Common myeloid progenitor, CD34-positive (primary cell): ENCODE data around the gene MSI2.

Experiments used
- CTCF ChIA-PET: fragments of 350-600 bp; sonication (Branson Sonifier 250); formaldehyde crosslinking; loops from one replicate; lab custom pipeline; 2021; ENCODE audit warnings: antibody characterized with exemption; lab: Charles Lee
- POLR2A ChIA-PET: fragments of 350-600 bp; sonication (Branson Sonifier 250); formaldehyde crosslinking; loops from one replicate; lab custom pipeline; 2021; ENCODE audit warnings: antibody characterized with exemption; lab: Charles Lee
- DNase-seq, 3 donors: peaks; one replicate each; pipeline versions ENCODE4 v3.0.0 to v3.0.0-alpha.2; 2013
- H3K27ac ChIP-seq, 2 experiments: 1 replicate in 1 of 2; 2 replicates in 1 of 2; pipeline ENCODE4 v1.7.0; 2013; ENCODE audit warnings: inconsistent platforms in 2 of 2, low read length in 2 of 2, mild to moderate bottlenecking in 2 of 2, low read depth in 1 of 2, moderate library complexity in 1 of 2; ENCODE audit not compliant: severe bottlenecking in 2 of 2, insufficient read depth in 1 of 2, poor library complexity in 1 of 2
- H3K27me3 ChIP-seq, 5 experiments: replicated peaks in 2 of 5; 1 replicate in 3 of 5; 2 replicates in 2 of 5; pipeline versions ENCODE4 v1.6.1 to v1.7.0; 2013; ENCODE audit warnings: low read length in 4 of 5, mild to moderate bottlenecking in 2 of 5, moderate library complexity in 2 of 5, inconsistent platforms in 1 of 5; ENCODE audit not compliant: insufficient read depth in 5 of 5, control insufficient read depth in 4 of 5
- H3K36me3 ChIP-seq, 4 experiments: 1 replicate in 2 of 4; 2 replicates in 2 of 4; pipeline versions ENCODE4 v1.6.1 to v1.7.0; 2013; ENCODE audit warnings: low read length in 3 of 4, control low read depth in 1 of 4, mild to moderate bottlenecking in 1 of 4; ENCODE audit not compliant: control insufficient read depth in 4 of 4, insufficient read depth in 4 of 4
- H3K4me1 ChIP-seq, 4 experiments: 1 replicate in 3 of 4; 2 replicates in 1 of 4; pipeline versions ENCODE4 v1.6.1 to v1.7.1; 2013; ENCODE audit warnings: low read length in 3 of 4, mild to moderate bottlenecking in 3 of 4, control low read depth in 1 of 4, inconsistent platforms in 1 of 4, moderate library complexity in 1 of 4; ENCODE audit not compliant: control insufficient read depth in 4 of 4, insufficient read depth in 4 of 4; ENCODE audit errors: control extremely low read depth in 1 of 4
- H3K4me3 ChIP-seq, 7 experiments: 1 replicate in 4 of 7; 2 replicates in 3 of 7; pipeline versions ENCODE4 v1.5.1 to v1.7.0; 2013; ENCODE audit warnings: mild to moderate bottlenecking in 7 of 7, low read length in 6 of 7, moderate library complexity in 6 of 7, inconsistent platforms in 2 of 7, low read depth in 2 of 7, control low read depth in 1 of 7; ENCODE audit not compliant: insufficient read depth in 4 of 7, control insufficient read depth in 1 of 7; ENCODE audit errors: extremely low read depth in 1 of 7
- H3K9me3 ChIP-seq, 5 experiments: 1 replicate in 4 of 5; 2 replicates in 1 of 5; pipeline versions ENCODE4 v1.6.1 to v1.7.1; 2013; ENCODE audit warnings: low read length in 4 of 5, mild to moderate bottlenecking in 2 of 5, inconsistent platforms in 1 of 5, low read depth in 1 of 5, moderate library complexity in 1 of 5; ENCODE audit not compliant: control insufficient read depth in 4 of 5, insufficient read depth in 2 of 5; ENCODE audit errors: control extremely low read depth in 1 of 5
- WGBS: methylation state at CpG from one replicate; pipeline ENCODE4 v1.1.5; 2013; ENCODE audit not compliant: insufficient coverage; 5-methylcytosine and 5-hydroxymethylcytosine counted together

MSI2 gene

GRCh38 chr17:57253362-57254065, 2.8 kb upstream of the MSI2 start:
- no peak for DNase-seq
- ChIA-PET POLR2A (no interaction called here), CTCF (interaction anchor here (0.8 to 2.2 kb wide), 4 partner anchors 10 to 297 kb away, joined by 3 to 34 read pairs (median 4); no protein-coding TSS in a partner anchor)
- Histone ChIP-seq H3K27me3 (no peaks in the 10 kb centered on the region), H3K4me1 (peaks cover under 1 to 22% (median 10%) of the 10 kb centered on the region in 4 experiments), H3K36me3 (peaks cover 0 to 6% (median 4%) of the 10 kb centered on the region in 4 experiments), H3K27ac (no peak overlapping the region), H3K9me3 (peaks cover 0 to 22% (median 3%) of the 10 kb centered on the region in 5 experiments), H3K4me3 (no peak overlapping the region)
- 88% methylated on average over 6 of the region's 6 CpGs for WGBS

- no peaks in the 10 kb centered on the region for H3K27me3 ChIP-seq
- H3K4me3 ChIP-seq, result peak overlapping the region; percentile 71 to 93 (median 82)
- WGBS, result 40% methylated on average over 10 of the region's 16 CpGs
- H3K27ac ChIP-seq, result peak overlapping the region in 1 of 2 experiments; percentile 70
- CTCF ChIA-PET, result interaction anchor here (1.7 to 2.2 kb wide), 2 partner anchors 12 to 24 kb away, joined by 4 to 34 read pairs; no protein-coding TSS in a partner anchor
- H3K9me3 ChIP-seq, result peaks cover 0 to 12% (median 2%) of the 10 kb centered on the region in 5 experiments
- H3K36me3 ChIP-seq, result peaks cover 0 to 20% (median 11%) of the 10 kb centered on the region in 4 experiments
- POLR2A ChIA-PET, result no interaction called here
- DNase-seq, result peak in 1 of 3 donors; percentile 52
- H3K4me1 ChIP-seq, result peaks cover 15 to 39% (median 25%) of the 10 kb centered on the region in 4 experiments
These were observed 1.0 kb upstream of the MSI2 start for GRCh38 chr17:57255182-57255775.

- H3K27me3 ChIP-seq, result no peaks in the 10 kb centered on the region
- H3K36me3 ChIP-seq, result peaks cover 0 to 35% (median 15%) of the 10 kb centered on the region in 4 experiments
- CTCF ChIA-PET, result interaction anchor here (1.1 to 3.0 kb wide), 2 partner anchors 13 to 52 kb away, joined by 3 to 12 read pairs; no protein-coding TSS in a partner anchor
- H3K27ac ChIP-seq, result peak overlapping the region; percentile 72 to 86
- H3K4me1 ChIP-seq, result peaks cover 29 to 54% (median 39%) of the 10 kb centered on the region in 4 experiments
- peak overlapping the region; percentile 49 to 99 (median 91) for H3K4me3 ChIP-seq
- WGBS, result 0% methylated on average over 15 of the region's 36 CpGs
- POLR2A ChIA-PET, result interaction anchor here (0.6 kb wide), 2 partner anchors 28 to 73 kb away, joined by 3 read pairs; no protein-coding TSS in a partner anchor
- DNase-seq, result peak; percentile 34 to 67 (median 58)
- no peaks in the 10 kb centered on the region for H3K9me3 ChIP-seq
These were observed 387 bp downstream of the MSI2 start for GRCh38 chr17:57256708-57257112.

DNA sequence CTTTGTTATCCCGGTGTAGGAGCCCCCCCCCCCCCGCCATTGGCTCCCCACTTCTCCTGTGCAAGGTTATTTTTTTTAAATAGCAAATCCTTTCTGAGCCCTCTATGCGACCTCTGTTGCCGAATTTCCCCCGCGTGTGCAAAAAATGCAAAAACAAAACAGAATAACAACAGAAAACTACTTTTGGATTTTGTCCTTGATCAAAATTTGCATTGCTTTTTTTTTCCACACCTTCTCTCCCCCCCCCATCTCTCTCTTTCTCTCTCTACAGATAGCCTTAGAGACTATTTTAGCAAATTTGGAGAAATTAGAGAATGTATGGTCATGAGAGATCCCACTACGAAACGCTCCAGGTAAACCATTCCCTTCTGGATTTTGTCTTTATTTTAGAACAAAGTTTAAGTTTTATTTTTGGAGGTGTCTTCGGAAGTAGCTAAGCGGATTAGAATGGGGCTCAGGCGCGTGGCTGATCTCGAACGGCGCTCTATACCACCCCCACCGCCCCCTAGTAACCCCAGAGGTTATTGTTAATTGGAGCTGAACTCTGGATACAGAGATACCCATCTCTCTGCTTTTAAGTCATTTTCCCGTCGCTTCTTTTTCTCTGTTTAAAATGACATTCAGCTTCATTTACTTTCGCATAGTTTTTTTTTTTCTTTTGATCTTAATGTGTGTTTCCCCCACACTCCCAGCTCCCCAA, 1.0 kb downstream of the MSI2 start:
- 0% methylated on average over 4 of the region's 19 CpGs for WGBS
- ChIA-PET POLR2A (interaction anchor here (0.6 kb wide), 1 partner anchor 155 kb away, joined by 4 read pairs; no protein-coding TSS in a partner anchor), CTCF (interaction anchor here (0.6 to 3.0 kb wide), 9 partner anchors 10 to 732 kb away, joined by 3 to 12 read pairs (median 4); no protein-coding TSS in a partner anchor)
- Histone ChIP-seq H3K4me1 (peaks cover 32 to 60% (median 45%) of the 10 kb centered on the region in 4 experiments), H3K4me3 (peak overlapping the region; percentile 49 to 99 (median 91)), H3K36me3 (peaks cover 0 to 41% (median 20%) of the 10 kb centered on the region in 4 experiments), H3K9me3 (no peaks in the 10 kb centered on the region), H3K27me3 (no peaks in the 10 kb centered on the region), H3K27ac (peak overlapping the region; percentile 72 to 86)
- peak in 2 of 3 donors; percentile 39 to 50 for DNase-seq

DNA sequence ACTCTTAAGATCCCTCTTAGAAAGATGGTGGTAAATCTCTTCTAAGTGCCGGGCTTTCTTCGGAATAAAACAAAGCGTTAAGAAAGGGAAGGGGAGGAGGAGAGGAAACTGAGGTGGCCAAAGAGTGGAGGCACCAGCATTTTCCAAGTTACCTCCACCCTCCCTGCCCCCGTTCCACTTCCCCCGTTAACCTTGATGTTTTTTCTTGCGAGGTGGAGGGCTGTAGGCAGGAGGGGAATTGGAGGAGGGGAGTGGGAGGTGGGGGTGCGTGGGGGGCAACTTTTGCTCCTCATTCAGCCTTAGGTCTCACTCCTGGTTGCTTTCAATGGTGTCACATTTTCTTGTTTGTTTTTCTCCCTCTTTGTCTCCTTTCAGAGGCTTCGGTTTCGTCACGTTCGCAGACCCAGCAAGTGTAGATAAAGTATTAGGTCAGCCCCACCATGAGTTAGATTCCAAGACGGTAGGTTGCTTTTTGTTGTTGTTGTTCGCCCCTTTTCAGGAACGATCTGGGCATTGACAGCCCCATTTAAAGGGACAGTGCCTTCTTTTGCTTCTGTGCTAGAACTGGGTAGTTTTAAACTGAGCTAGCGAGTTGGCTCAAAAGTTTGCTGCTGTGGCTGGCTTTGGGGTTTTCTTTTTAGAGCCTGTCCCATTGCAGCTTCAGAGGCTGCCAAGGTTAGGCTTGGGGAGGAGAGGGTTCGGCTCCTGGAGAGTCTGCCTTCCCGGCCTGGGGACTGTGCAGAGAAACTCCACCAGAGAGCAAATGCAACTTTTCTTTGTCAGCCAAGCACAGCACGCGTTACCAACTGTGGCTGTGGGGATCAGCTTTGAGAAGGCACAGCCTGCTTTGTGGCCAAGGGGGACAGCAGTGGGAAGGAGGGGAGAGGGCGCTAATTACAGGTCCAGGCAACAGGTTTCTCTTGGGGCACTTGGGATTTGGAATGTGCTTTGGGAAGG, 1.9 kb downstream of the MSI2 start:
- 0% methylated on average over 8 of the region's 20 CpGs for WGBS
- no peaks in the 10 kb centered on the region for H3K9me3 ChIP-seq
- H3K4me1 ChIP-seq, result peaks cover 40 to 68% (median 53%) of the 10 kb centered on the region in 4 experiments
- peaks cover 0 to 49% (median 26%) of the 10 kb centered on the region in 4 experiments for H3K36me3 ChIP-seq
- H3K27ac ChIP-seq, result peak overlapping the region; percentile 72 to 86
- no peak for DNase-seq
- H3K27me3 ChIP-seq, result no peaks in the 10 kb centered on the region
- POLR2A ChIA-PET, result interaction anchor here (0.6 to 0.7 kb wide), 2 partner anchors 13 to 156 kb away, joined by 4 read pairs; no protein-coding TSS in a partner anchor
- CTCF ChIA-PET, result interaction anchor here (0.6 to 3.0 kb wide), 9 partner anchors 9 to 144 kb away, joined by 3 to 12 read pairs (median 5); no protein-coding TSS in a partner anchor
- H3K4me3 ChIP-seq, result peak overlapping the region; percentile 56 to 99 (median 91)
